ENCODE results near the gene CACNB2.

Gene CACNB2

GRCh38 chr10:18364987-18365775, 225.0 kb downstream of the CACNB2 start:
- TF ChIP-seq, protein P1, sequence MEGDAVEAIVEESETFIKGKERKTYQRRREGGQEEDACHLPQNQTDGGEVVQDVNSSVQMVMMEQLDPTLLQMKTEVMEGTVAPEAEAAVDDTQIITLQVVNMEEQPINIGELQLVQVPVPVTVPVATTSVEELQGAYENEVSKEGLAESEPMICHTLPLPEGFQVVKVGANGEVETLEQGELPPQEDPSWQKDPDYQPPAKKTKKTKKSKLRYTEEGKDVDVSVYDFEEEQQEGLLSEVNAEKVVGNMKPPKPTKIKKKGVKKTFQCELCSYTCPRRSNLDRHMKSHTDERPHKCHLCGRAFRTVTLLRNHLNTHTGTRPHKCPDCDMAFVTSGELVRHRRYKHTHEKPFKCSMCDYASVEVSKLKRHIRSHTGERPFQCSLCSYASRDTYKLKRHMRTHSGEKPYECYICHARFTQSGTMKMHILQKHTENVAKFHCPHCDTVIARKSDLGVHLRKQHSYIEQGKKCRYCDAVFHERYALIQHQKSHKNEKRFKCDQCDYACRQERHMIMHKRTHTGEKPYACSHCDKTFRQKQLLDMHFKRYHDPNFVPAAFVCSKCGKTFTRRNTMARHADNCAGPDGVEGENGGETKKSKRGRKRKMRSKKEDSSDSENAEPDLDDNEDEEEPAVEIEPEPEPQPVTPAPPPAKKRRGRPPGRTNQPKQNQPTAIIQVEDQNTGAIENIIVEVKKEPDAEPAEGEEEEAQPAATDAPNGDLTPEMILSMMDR (IDR thresholded peaks at IDR 0.05; ENCODE audit: extremely low read depth, insufficient read depth, missing control alignments) = no peak
- no peak for DNase-seq (ENCODE audit: low spot score)
- in situ Hi-C loops (cut with MboI; ENCODE audit: low pct_unique_long_range_greater_than_20kb, low sequenced_read_pairs, unreplicated experiment) = no loop called here

DNA sequence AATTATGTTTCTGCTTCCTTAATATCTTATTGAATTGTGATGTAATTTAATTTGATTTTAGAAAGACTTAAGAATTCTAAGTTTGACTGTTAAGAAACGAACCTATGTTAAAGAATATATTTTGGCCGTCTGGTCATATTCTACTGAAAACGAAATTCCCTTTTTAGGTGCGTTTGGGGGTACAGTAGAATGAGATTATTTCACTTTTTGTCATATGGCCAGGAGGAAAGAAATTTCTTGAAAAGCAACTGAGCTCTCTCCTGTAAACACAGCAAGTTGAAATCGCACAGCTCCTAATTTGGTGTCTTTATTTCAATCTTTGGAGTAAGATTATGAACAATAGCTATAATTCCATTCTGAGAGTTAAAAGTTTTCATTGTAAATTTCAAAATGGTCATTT, 227.6 kb downstream of the CACNB2 start:
- DNase-seq (ENCODE audit: low spot score) = no peak
- in situ Hi-C loops (cut with MboI; ENCODE audit: low pct_unique_long_range_greater_than_20kb, low sequenced_read_pairs, unreplicated experiment) = no loop called here
- TF ChIP-seq, protein P1 (IDR thresholded peaks at IDR 0.05; ENCODE audit: extremely low read depth, insufficient read depth, missing control alignments) = no peak

DNA sequence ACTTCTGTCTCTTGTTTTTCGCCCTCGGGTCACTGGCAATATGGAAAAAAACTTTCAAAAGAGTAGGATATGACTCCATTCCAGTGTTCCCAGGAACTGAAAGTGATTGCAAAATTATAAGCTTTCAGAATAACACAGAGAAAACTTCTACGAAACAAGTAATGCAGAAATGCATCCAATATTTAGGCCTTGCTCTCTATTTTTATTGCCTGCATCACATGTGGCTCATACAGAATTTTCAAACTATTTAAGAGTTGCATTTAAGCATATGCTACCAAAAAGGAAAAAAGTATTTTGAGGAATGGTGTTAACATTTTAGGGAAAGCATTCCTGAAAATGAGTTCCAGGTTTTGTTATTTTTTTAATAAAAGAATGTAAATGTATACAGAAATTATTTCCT, 228.0 kb downstream of the CACNB2 start:
- in situ Hi-C loops (cut with MboI; ENCODE audit: low pct_unique_long_range_greater_than_20kb, low sequenced_read_pairs, unreplicated experiment) = no loop called here
- no peak for DNase-seq (ENCODE audit: low spot score)
- TF ChIP-seq, protein P1 (IDR thresholded peaks at IDR 0.05; ENCODE audit: extremely low read depth, insufficient read depth, missing control alignments) = no peak

- DNase-seq (ENCODE audit: low spot score) = no peak
- in situ Hi-C loops (cut with MboI; ENCODE audit: low pct_unique_long_range_greater_than_20kb, low sequenced_read_pairs, unreplicated experiment) = no loop called here
- TF ChIP-seq, protein P1 (IDR thresholded peaks at IDR 0.05; ENCODE audit: extremely low read depth, insufficient read depth, missing control alignments) = no peak
Measured at GRCh38 chr10:18368682-18369081, 228.5 kb downstream of the CACNB2 start.

GRCh38 chr10:18369859-18370473, 229.7 kb downstream of the CACNB2 start:
- TF ChIP-seq, protein P1 (IDR thresholded peaks at IDR 0.05; ENCODE audit: extremely low read depth, insufficient read depth, missing control alignments) = no peak
- DNase-seq (ENCODE audit: low spot score) = no peak
- in situ Hi-C loops (cut with MboI; ENCODE audit: low pct_unique_long_range_greater_than_20kb, low sequenced_read_pairs, unreplicated experiment) = no loop called here

DNA sequence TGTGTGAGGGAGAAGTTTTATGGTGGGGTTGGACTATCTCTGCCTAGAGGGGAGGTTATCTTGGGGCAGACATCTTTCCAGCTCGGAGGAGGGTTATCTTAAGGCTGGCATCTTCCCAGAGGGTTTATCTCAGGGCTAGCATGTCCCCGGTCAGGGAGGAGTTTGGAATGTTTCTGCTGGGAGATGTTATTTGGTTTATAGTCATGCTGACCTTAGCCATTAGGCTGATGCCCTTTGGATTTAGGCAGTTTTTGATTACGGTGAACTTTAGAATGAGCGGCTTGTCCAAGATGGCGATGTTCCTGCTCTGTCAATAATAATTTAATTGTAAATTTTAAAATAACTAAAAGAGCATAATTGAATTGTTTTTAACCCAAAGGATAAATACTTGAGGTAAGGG, 236.4 kb downstream of the CACNB2 start:
- TF ChIP-seq, protein P1 (IDR thresholded peaks at IDR 0.05; ENCODE audit: extremely low read depth, insufficient read depth, missing control alignments) = no peak
- DNase-seq (ENCODE audit: low spot score) = no peak
- in situ Hi-C loops (cut with MboI; ENCODE audit: low pct_unique_long_range_greater_than_20kb, low sequenced_read_pairs, unreplicated experiment) = no loop called here
